A673 (cell line): ENCODE data around the gene SLC45A3.

Experiments
- CTCF ChIP-seq: fragments of 300-800, 200-600 bp; sonication (generic); conservative IDR thresholded peaks from 2 replicates; pipeline ENCODE4 v1.5.1; 2017; ENCODE audit warnings: low read depth, mild to moderate bottlenecking, antibody characterized with exemption, low read length, moderate library complexity, mixed read lengths
- EZH2 ChIP-seq: fragments of 200-600 bp; sonication (generic); IDR thresholded peaks from 2 replicates; pipeline ENCODE4 v1.6.1; 2017; ENCODE audit warnings: borderline replicate concordance, low read depth, mild to moderate bottlenecking, mixed read lengths, antibody characterized with exemption, low read length; ENCODE audit not compliant: poor library complexity, severe bottlenecking

GRCh38 chr1:205652984-205653383 is 27.3 kb downstream of the SLC45A3 start:
- TF ChIP-seq EZH2 (no peak), CTCF (no peak)
